ENCODE measurements around the gene ETV7. TPM values are rescaled to one million over a fixed set of nuclear protein-coding genes. Genes with fewer than 3 reads are reported as not detected.
A peak's percentile ranks its signal among the peaks of the same experiment; 100 is the strongest.
"Not testable (repeated sequence)": the region's sequence is repeated elsewhere in the genome, so short reads cannot be mapped to it uniquely, and the experiment has no call there.

ETV7 gene
- total RNA-seq, 1 experiment from 2014 or later, result 0.24 TPM

GRCh38 chr6:36364061-36364635, 23.3 kb downstream of the ETV7 start:
- DNase-seq (ENCODE audit: low read depth), result not testable (repeated sequence)

- DNase-seq (ENCODE audit: low read depth), result not testable (repeated sequence)
Measured at GRCh38 chr6:36363371-36363752, 24.1 kb downstream of the ETV7 start.

GRCh38 chr6:36362551-36363370, 24.7 kb downstream of the ETV7 start:
- DNase-seq (ENCODE audit: low read depth), result no peak

DNA sequence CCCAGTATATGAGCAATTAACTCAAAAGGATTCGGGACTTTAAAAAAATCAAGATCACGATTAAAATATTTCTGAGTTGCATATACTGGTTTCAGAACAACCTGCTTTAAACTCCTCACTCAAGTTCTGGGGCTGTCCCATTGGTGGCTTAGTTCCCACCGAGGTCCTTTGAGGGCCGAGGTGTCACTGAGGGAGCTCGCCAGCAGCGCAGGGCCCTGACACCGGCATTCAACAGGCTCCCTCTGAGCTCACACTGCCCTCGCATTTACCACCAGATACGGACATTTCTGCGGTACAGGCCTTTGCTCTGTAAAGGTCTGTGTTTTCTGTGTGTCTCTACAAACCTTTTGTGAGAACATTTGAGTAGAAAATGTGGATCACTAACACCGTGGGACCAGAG, 26.4 kb downstream of the ETV7 start:
- DNase-seq (ENCODE audit: low read depth), result no peak

DNA sequence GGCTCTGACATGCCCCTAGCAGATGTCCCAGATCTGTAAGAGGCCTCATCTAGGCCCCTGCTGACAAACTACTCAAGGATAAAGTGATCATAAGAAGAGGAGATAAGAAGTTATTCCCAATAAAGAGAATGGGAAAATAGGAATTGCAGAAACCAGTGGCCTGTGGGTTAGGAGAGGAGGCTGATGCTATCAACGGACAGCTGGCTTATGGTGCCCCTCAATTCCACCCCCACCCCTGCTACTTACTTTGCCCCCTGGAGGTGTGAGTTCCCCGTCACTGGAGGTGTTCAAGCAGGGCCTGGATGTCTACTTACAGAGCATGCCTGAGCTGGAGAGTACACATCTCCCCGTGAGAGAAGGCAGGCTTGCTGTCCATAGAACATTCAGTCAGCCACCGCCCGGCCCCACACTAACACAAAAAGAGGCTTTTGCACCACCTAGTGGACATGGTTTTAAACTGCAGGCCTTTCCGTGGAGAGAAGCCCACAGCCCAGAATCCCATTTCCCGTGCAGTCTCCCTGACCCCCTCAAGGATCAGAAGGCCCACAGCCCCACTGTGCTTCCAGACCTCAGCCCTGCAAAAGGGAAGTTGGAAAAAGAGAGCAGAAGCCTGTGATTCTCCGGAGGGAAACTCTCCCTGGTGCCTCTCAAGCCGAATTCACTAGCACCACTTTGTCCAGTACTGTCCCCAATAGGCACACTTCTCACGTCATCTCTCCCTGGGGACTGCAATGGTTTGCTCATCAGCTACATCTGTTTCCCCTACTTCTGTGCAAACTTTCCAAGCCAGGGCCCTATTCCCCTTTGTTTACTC, 27.0 kb downstream of the ETV7 start:
- peak; percentile 71 for DNase-seq (ENCODE audit: low read depth)

- peak; percentile 71 for DNase-seq (ENCODE audit: low read depth)
Measured at GRCh38 chr6:36358226-36358915, 29.1 kb downstream of the ETV7 start.

DNA sequence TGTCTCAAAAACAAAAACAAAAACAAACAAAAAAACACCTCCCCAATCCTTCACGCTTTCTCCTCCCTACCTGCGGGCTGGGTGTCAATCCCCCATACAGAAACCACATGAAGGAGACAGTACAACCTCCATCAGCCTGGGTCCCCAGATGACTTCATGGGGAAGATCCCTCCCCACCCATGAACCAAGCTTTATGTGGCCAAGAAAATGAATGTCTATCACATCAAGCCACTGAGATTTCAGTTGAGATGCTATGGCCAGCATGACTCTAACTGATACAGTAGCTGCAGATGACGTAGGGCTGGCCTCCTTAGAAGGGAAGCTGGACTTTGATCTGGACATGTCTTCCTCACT, 29.6 kb downstream of the ETV7 start:
- no peak for DNase-seq (ENCODE audit: low read depth)

DNA sequence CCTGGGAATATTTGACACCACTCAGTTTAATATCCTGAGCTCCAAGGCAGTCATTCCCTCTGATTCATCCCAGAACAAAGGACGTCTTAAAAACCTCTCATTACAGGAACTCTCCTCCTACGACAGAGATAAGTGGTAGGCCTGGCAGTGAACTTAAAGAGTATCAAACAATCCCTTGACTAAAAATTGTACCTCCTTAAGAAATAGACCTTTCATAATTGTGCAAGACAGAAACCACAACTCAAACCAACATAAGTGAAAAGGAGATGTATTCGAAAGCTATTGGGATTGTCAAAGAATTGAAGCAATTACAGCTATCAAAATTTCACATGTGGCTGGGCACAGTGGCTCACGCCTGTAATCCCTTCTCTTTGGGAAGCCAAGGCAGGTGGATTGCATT, 31.6 kb downstream of the ETV7 start:
- DNase-seq (ENCODE audit: low read depth), result peak; percentile 43

GRCh38 chr6:36353411-36353915, 34.0 kb downstream of the ETV7 start:
- DNase-seq (ENCODE audit: low read depth), result no peak

DNA sequence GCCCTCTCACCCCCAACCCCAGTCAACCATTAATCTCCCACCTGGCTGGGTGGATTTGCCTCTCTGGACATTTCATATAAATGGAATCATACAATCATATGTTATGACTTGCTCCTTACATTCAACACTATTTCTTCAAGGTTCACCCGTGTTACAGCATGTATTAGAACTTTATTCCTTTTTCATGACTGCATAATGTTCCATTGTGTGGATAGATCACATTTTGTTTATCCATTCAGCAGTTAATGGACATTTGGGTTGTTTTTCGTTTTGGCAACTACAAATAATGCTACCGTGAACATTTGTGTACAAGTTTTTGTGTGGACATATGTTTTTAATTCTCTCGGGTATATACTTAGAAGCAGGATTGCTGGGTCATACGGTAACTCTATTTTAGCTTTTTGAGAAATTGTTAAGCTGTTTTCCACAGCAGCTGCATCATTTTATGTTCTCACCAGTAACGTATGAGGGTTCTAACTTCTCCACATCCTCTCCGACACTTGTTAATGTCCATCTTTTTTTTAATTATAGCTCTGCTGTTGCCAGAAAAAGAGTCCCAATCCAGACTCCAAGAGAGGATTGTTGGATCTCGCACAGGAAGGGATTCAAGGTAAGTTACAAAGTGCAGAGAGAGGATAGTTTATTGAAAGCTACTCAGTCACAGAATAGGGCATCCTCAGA, 34.9 kb downstream of the ETV7 start:
- DNase-seq (ENCODE audit: low read depth), result no peak

DNA sequence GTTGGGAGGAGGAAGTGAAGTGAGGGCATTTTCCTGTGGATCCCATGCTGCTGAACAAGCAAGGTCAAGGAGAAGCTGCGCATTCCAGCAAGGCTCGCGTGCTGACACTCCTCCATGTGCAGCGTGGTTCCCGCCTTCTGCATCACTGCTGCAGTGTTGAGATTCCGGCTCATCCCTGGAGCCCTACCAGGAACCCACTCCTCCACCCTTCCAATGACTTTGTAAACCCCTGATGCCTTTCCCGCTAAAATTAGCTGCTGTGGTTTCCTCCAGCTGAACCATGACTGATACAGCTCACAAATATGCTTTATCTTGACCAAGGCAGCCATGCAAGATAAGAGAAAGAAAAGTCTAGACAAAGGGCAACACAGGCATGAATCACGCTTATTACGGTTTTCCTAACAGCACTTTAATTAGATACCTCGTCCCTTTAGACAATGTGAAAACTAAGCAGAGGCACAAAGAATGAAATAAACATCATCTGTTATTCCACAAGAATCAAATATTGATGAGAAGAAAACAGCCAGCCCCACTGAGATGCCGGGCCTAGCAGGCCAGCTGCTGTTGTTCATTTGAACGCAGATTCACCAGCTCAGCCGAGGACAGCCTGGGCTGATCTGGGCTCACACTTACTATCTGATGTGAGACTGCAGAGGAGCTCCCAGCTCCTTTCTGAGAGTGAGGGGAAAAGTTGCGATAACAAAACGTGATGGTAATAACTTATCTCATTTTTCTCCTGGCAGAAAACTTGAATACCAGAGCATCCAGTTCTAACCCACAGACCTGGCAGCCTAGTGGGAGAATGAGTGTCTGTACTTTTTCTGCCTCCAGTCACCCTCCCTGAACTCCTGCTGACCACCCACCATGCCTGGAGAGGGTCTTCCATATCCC, 36.5 kb downstream of the ETV7 start:
- DNase-seq (ENCODE audit: low read depth), result peak; percentile 94

DNA sequence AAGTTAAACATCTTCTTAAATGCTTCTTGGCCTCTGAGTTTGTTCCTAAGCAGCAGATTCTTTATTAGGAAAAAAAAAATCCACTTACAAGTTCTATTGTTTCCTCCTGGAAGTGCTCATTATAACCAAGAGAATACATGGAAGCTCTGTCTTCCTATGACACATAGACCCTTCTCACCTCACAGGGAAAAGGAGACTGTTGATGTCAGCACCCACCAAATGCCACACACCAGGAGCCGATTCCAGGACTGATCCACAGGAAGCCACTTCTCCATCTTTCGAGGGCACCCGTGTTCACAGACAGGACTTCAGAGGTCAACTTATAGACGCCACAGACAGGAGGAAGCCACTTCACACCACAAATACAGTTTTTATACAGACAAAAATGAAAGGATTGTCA, 37.4 kb downstream of the ETV7 start:
- no peak for DNase-seq (ENCODE audit: low read depth)

DNA sequence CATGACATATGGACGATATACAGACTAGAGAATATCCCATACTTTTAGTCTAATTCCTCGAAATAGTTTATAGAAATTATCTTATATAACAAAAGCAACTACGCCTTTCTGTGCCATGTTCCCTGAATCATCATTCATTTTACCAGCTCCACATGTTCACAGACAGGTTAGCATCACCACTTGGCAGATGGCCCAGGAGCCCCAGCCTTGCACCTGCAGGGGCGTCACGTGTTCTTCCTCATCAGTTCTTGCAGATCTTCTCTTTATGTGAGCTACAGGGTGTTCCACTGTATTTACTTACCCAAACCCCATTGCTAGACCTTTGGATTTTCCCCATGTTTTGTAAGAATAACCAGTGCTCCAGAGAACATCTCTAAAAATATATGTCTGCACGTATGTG, 38.2 kb downstream of the ETV7 start:
- no peak for DNase-seq (ENCODE audit: low read depth)

- no peak for DNase-seq (ENCODE audit: low read depth)
Measured at GRCh38 chr6:36347621-36348020, 39.8 kb downstream of the ETV7 start.

DNA sequence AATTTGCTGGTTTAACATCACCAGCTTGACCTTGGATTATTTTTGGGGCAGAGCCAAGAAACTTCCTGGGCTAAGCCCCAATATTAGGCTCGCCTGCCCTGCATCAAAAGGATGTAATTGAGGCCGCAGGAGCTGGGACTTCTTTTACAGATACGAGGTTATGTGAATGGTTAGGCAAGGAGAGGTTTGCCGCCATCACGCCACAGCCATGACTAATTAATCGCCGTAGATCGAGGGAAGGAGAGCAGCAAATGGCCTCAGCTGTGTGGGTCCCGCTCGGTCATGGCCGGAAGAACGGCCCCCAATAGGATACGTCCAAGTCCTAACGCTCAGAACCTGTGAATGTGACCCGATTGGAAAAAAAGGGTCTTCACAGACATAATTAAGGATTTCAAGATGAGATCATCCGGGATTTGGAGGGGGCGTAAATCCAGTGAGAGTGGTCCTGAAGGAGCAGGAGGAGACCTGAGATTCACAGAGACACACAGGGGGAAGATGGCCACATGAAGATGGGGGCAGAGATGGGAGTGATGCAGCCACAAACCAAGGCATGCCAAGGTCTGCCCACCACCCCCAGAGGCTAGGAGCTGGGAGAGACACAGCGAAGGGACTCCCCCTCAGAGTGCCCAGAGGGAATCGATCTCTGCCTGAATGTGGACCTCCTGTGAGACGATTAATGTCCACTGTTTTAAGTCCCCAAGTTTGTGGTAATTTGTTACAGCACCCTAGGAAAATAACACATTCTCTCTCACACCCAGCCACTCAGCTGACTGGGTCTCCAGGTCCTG, 40.8 kb downstream of the ETV7 start:
- no peak for DNase-seq (ENCODE audit: low read depth)

DNA sequence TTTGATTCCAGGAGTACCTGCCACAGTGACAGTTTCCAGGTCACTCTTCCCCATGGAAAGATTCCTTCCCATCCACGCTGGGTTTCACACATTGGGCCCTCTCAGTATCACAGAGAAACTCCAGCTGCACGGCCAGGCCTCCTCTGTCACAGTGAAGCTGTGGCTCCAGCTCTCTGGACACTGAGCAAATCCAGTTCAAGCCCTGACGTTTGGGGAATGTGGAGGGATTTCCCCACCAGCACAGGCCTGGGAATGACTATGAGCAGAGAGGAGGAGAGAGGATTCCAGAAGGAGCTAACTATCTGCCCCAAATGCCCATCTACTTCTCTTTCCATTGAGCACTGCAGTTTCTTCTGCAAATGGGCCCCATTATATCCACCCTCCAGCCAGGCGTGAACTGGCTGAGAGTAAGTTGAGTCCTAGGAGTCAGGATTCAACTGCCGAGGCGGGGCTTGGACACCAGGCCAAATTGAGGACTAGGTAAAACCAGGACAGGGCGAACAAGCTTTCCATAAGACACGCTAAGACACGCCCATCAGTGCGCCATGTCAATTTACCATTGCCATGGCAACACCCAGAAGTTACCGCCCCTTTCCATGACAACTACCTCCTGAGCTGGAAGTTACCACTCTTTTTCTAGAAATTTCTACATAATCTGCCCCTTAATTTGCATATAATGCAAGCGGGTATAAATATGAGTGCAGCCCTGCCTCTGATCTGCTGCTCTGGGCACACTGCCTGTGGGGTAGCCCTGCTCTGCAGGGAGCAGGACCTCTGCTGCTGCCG, 41.6 kb downstream of the ETV7 start:
- no peak for DNase-seq (ENCODE audit: low read depth)

DNA sequence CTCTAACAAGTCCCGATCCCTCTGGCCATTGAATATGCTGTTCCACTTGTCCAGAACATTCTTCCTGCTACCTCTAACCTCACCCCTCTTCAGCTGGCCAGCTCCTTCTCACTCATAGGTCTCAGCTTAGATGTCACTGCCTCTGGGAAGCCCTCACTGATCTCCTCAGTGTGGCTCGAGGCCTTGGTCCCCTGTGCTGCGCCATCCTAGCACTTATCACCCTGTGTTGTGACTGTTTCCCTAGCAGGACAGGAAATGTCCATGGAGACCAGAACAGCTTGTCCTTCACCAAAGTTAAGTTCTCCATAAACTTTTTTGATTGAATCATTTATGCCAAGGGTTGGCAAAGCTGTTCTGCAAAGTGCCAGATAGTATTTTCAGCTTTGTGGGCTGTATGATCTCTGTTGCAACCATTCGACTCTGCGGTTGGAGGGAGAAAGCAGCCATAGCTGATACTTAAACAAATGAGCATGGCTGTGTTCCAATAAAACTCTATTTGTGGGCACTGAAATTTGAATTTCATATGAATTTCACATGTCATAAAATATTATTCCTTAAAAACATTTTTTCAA, 44.3 kb downstream of the ETV7 start:
- no peak for DNase-seq (ENCODE audit: low read depth)

Measured in RPMI7951 (cell line).